ENCODE measurements around the gene UBR4.

Gene UBR4

GRCh38 chr1:19032701-19033514 lies 177.2 kb downstream of the UBR4 start:
- DNase-seq, result no peak

- no peak for DNase-seq
These were observed 177.7 kb downstream of the UBR4 start for GRCh38 chr1:19032413-19032695.

- DNase-seq, result no peak
These were observed 180.6 kb downstream of the UBR4 start for GRCh38 chr1:19029191-19030085.

- DNase-seq, result no peak
These were observed 181.4 kb downstream of the UBR4 start for GRCh38 chr1:19028546-19029129.

- DNase-seq, result peak; percentile 58
These were observed 182.0 kb downstream of the UBR4 start for GRCh38 chr1:19028110-19028509.
